Gastrocnemius medialis (tissue), 4 donors: ENCODE data around the gene TMCO4. TPM values are rescaled to one million over a fixed set of nuclear protein-coding genes. Genes with fewer than 3 reads are reported as not detected.
A peak's percentile ranks its signal among the peaks of the same experiment; 100 is the strongest.

ENCODE experiments used
- ATAC-seq, 2 donors: fragments of 150-250 bp; one replicate each; pipeline ENCODE4 v1.9.1; 2016
- DNase-seq, 2 donors: peaks; one replicate each; pipeline ENCODE4 v3.0.0-alpha.2; 2019
- H3K27ac ChIP-seq, 4 donors: fragments of 200-600 bp; sonication (generic); 1 replicate in 1 of 4; 2 replicates in 3 of 4; pipeline ENCODE4 v1.5.1; 2016 to 2018; ENCODE audit warnings: mild to moderate bottlenecking in 2 of 4, moderate library complexity in 1 of 4
- H3K27me3 ChIP-seq, 3 donors: fragments of 200-600 bp; sonication (generic) in 2 of 3; 1 replicate in 1 of 3; 2 replicates in 2 of 3; pipeline versions ENCODE4 v1.5.1 to v1.6.0; 2016 to 2019; ENCODE audit warnings: mild to moderate bottlenecking in 1 of 3, moderate library complexity in 1 of 3
- H3K36me3 ChIP-seq, 2 donors: fragments of 200-600 bp; sonication (generic) in 1 of 2; one replicate each; pipeline ENCODE4 v1.5.1; 2017 to 2018
- H3K4me1 ChIP-seq, 2 donors: fragments of 200-600 bp; sonication (generic) in 1 of 2; one replicate each; pipeline ENCODE4 v1.5.1; 2016 to 2017; ENCODE audit warnings: mild to moderate bottlenecking in 2 of 2
- H3K4me3 ChIP-seq, 4 donors: fragments of 200-600 bp; sonication (generic) in 3 of 4; 1 replicate in 1 of 4; 2 replicates in 3 of 4; pipeline ENCODE4 v1.5.1; 2016 to 2019; ENCODE audit warnings: mild to moderate bottlenecking in 2 of 4
- H3K9me3 ChIP-seq, 3 donors: fragments of 200-600 bp; sonication (generic) in 2 of 3; 1 replicate in 1 of 3; 2 replicates in 2 of 3; pipeline ENCODE4 v1.5.1; 2016 to 2019
- POLR2A ChIP-seq, 2 donors: fragments of 450-650 bp; IDR thresholded peaks; one replicate each; pipeline ENCODE4 v1.6.1; 2017; ENCODE audit warnings: antibody characterized with exemption in 2 of 2, mild to moderate bottlenecking in 2 of 2, moderate library complexity in 2 of 2
- in situ Hi-C, 4 donors: fragments of 200-750 bp; cut with MboI; loops; one replicate each; pipeline versions ENCODE4 v1.15.0 to v1.8.0; 2017; ENCODE audit warnings: low sequenced_read_pairs in 4 of 4
- intact Hi-C: fragments of 100-400 bp; cut with DNase I; formaldehyde crosslinking; loops from one replicate; pipeline ENCODE4 v1.15.1; 2023; ENCODE audit warnings: low total_unique reads
- total RNA-seq, 4 donors: library from RNA; depleted of rRNA; stranded (reverse); fragments of >200 nt; gene quantifications; one replicate each; pipeline versions ENCODE4 v1.1.0 to v1.2.3, GENCODE V29; 2016
- TF ChIP-seq, protein P1 (sequence below), 5 experiments: fragments of 450-650 bp in 3 of 5; fragments of 200-600 bp in 2 of 5; sonication (generic) in 2 of 5; IDR thresholded peaks in 4 of 5; conservative IDR thresholded peaks in 1 of 5; 1 replicate in 4 of 5; 2 replicates in 1 of 5; pipeline ENCODE4 v1.5.1; 2016 to 2019; ENCODE audit warnings: antibody characterized with exemption in 5 of 5, mild to moderate bottlenecking in 3 of 5, moderate library complexity in 3 of 5

The TMCO4 gene
- total RNA-seq, 4 donors from 2014 or later, result 0.95 to 3.9 (median 2.4) TPM

DNA sequence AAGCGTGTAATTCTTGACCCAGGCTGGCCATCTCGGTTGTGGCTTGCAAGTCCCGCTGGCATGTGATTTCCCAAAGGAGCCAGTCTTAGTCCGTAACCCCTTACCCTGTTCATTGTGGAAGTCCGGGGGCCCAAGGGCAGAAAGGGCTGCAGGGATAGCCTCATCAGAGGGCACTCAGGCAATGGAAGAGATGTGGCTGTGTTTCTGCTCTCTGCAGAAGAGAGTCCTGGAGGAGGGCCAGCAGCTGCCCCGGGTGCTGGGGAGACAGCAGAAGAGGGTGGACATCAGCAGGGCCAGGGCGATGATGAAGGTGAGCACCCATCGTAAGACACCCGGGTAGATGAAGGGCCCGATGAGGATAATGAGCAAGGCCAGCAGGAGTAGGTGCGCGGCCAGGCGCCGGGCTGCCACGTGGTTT lies 14.5 kb upstream of the TMCO4 start:
- Histone ChIP-seq H3K4me1 (peaks cover 3 to 12% of the 10 kb centered on the region in 2 donors), H3K27ac (no peak overlapping the region), H3K27me3 (peaks cover 0 to 12% (median 0%) of the 10 kb centered on the region in 3 donors), H3K36me3 (no peaks in the 10 kb centered on the region), H3K9me3 (no peaks in the 10 kb centered on the region), H3K4me3 (no peak overlapping the region)
- in situ Hi-C loops, result no loop called here
- intact Hi-C loops, result loop anchor here (5.0 kb wide), 1 partner anchor 47 kb away; no protein-coding TSS in a partner anchor
- TF ChIP-seq, protein P1, sequence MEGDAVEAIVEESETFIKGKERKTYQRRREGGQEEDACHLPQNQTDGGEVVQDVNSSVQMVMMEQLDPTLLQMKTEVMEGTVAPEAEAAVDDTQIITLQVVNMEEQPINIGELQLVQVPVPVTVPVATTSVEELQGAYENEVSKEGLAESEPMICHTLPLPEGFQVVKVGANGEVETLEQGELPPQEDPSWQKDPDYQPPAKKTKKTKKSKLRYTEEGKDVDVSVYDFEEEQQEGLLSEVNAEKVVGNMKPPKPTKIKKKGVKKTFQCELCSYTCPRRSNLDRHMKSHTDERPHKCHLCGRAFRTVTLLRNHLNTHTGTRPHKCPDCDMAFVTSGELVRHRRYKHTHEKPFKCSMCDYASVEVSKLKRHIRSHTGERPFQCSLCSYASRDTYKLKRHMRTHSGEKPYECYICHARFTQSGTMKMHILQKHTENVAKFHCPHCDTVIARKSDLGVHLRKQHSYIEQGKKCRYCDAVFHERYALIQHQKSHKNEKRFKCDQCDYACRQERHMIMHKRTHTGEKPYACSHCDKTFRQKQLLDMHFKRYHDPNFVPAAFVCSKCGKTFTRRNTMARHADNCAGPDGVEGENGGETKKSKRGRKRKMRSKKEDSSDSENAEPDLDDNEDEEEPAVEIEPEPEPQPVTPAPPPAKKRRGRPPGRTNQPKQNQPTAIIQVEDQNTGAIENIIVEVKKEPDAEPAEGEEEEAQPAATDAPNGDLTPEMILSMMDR (IDR thresholded peaks at IDR 0.05 in 4 of 5, conservative IDR thresholded peaks at IDR 0.05 in 1 of 5), result no peak
- TF ChIP-seq POLR2A (IDR thresholded peaks at IDR 0.05), result no peak
- ATAC-seq, result no peak
- DNase-seq, result no peak

DNA sequence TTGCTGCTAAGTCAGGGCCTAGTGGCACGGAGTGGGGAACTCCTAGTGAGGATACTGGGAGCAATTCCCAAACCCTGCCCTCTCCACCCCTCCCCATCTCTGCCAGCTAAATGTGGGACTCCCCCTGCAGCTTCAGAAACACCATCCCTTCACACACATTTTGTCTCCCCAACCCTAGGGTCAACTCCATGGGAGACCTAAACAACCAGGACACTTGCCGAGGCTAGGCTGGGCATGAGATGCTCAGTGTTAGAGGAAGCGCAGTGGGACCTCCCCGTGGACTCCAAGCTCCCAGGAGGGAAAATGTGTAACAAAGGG lies 13.9 kb upstream of the TMCO4 start:
- intact Hi-C loops, result loop anchor here (5.0 kb wide), 1 partner anchor 46 kb away; no protein-coding TSS in a partner anchor
- no peak for ATAC-seq

GRCh38 chr1:19812875-19813642 lies 13.3 kb upstream of the TMCO4 start:
- Histone ChIP-seq H3K27ac (no peak overlapping the region), H3K27me3 (peaks cover 0 to 12% (median 0%) of the 10 kb centered on the region in 3 donors), H3K36me3 (no peaks in the 10 kb centered on the region), H3K4me1 (peaks cover 3 to 12% of the 10 kb centered on the region in 2 donors), H3K9me3 (no peaks in the 10 kb centered on the region), H3K4me3 (no peak overlapping the region)
- in situ Hi-C loops (no loop called here), intact Hi-C loops (loop anchor here (5.0 kb wide), 1 partner anchor 46 kb away; no protein-coding TSS in a partner anchor)
- ATAC-seq, result no peak
- DNase-seq, result no peak
- TF ChIP-seq, protein P1 (IDR thresholded peaks at IDR 0.05 in 4 of 5, conservative IDR thresholded peaks at IDR 0.05 in 1 of 5), result no peak
- no peak for TF ChIP-seq POLR2A (IDR thresholded peaks at IDR 0.05)

More for the DNA sequence above, 13.9 kb upstream of the TMCO4 start:
- H3K4me3 ChIP-seq, result no peak overlapping the region
- in situ Hi-C loops, result no loop called here
- H3K27ac ChIP-seq, result no peak overlapping the region
- H3K36me3 ChIP-seq, result no peaks in the 10 kb centered on the region
- H3K4me1 ChIP-seq, result peaks cover 3 to 12% of the 10 kb centered on the region in 2 donors
- H3K9me3 ChIP-seq, result no peaks in the 10 kb centered on the region
- H3K27me3 ChIP-seq, result peaks cover 0 to 12% (median 0%) of the 10 kb centered on the region in 3 donors
- TF ChIP-seq POLR2A (IDR thresholded peaks at IDR 0.05), result no peak
- TF ChIP-seq, protein P1 (IDR thresholded peaks at IDR 0.05 in 4 of 5, conservative IDR thresholded peaks at IDR 0.05 in 1 of 5), result no peak
- DNase-seq, result no peak

GRCh38 chr1:19811206-19811851 lies 11.6 kb upstream of the TMCO4 start:
- no peaks in the 10 kb centered on the region for H3K9me3 ChIP-seq
- H3K27me3 ChIP-seq, result peaks cover 0 to 12% (median 0%) of the 10 kb centered on the region in 3 donors
- DNase-seq, result no peak
- no peaks in the 10 kb centered on the region for H3K36me3 ChIP-seq
- H3K4me3 ChIP-seq, result no peak overlapping the region
- TF ChIP-seq POLR2A (IDR thresholded peaks at IDR 0.05), result no peak
- TF ChIP-seq, protein P1 (IDR thresholded peaks at IDR 0.05 in 4 of 5, conservative IDR thresholded peaks at IDR 0.05 in 1 of 5), result peak in 3 of 5 experiments; percentile 20 to 45 (median 39)
- ATAC-seq, result no peak
- intact Hi-C loops (loop anchor here (5.0 kb wide), 1 partner anchor 44 kb away; no protein-coding TSS in a partner anchor), in situ Hi-C loops (no loop called here)
- no peak overlapping the region for H3K27ac ChIP-seq
- peaks cover 3 to 12% of the 10 kb centered on the region in 2 donors for H3K4me1 ChIP-seq
